ENCODE measurements around the gene CCS. TPM values are rescaled to one million over a fixed set of nuclear protein-coding genes. Genes with fewer than 3 reads are reported as not detected.

Gene CCS
- total and polyA plus RNA-seq, 7 experiments from 2014 or later, result 32.8 to 63.5 (median 42.5) TPM

GRCh38 chr11:66549696-66550095 is 43.3 kb upstream of the CCS start:
- ATAC-seq (no peak), DNase-seq (no peak)
- ChIA-PET POLR2A (no interaction called here), CTCF (no interaction called here)
- H3K9me3 Mint-ChIP-seq, result no peaks in the 10 kb centered on the region
- intact Hi-C loops (cut with micrococcal nuclease), result loop anchor here in 1 of 2 donors (5.0 kb wide), 1 partner anchor 193 kb away; a partner anchor contains a TSS
- peaks cover 3 to 14% (median 6%) of the 10 kb centered on the region in 7 donors for H3K4me1 Mint-ChIP-seq
- no peak overlapping the region for H3K27ac ChIP-seq (ENCODE audit: low read depth, low read length)
- no peak overlapping the region for H3K4me3 Mint-ChIP-seq
- H3K4me1 ChIP-seq (ENCODE audit: control insufficient read depth in 2 of 2, insufficient read depth in 2 of 2, low read length in 2 of 2), result peaks cover 6 to 8% of the 10 kb centered on the region in 2 donors
- H3K4me3 ChIP-seq (ENCODE audit: low read length), result no peak overlapping the region
- no peak overlapping the region for H3K27ac Mint-ChIP-seq
- no peaks in the 10 kb centered on the region for H3K36me3 Mint-ChIP-seq
- peaks cover 0 to 16% (median 0%) of the 10 kb centered on the region in 5 donors for H3K27me3 Mint-ChIP-seq
- no peaks in the 10 kb centered on the region for H3K9me3 ChIP-seq (ENCODE audit: control insufficient read depth in 2 of 3, low read length in 3 of 3)
- peaks cover 0 to 6% (median 0%) of the 10 kb centered on the region in 3 experiments for H3K36me3 ChIP-seq (ENCODE audit: control insufficient read depth in 2 of 3, insufficient read depth in 3 of 3, low read length in 3 of 3)
- no peaks in the 10 kb centered on the region for H3K27me3 ChIP-seq (ENCODE audit: control insufficient read depth in 2 of 2, insufficient read depth in 2 of 2, low read length in 2 of 2)

- no peak for ATAC-seq
- Mint-ChIP-seq H3K4me3 (no peak overlapping the region), H3K4me1 (peaks cover 0 to 5% (median 0%) of the 10 kb centered on the region in 7 donors), H3K27ac (no peak overlapping the region), H3K36me3 (no peaks in the 10 kb centered on the region), H3K9me3 (no peaks in the 10 kb centered on the region), H3K27me3 (peaks cover 0 to 16% (median 0%) of the 10 kb centered on the region in 5 donors)
- POLR2A ChIA-PET, result no interaction called here
- DNase-seq, result no peak
- H3K27ac ChIP-seq (ENCODE audit: low read depth, low read length), result no peak overlapping the region
- H3K4me1 ChIP-seq (ENCODE audit: control insufficient read depth in 2 of 2, insufficient read depth in 2 of 2, low read length in 2 of 2), result peaks cover 0 to 4% of the 10 kb centered on the region in 2 donors
- no peaks in the 10 kb centered on the region for H3K27me3 ChIP-seq (ENCODE audit: control insufficient read depth in 2 of 2, insufficient read depth in 2 of 2, low read length in 2 of 2)
- peaks cover 0 to 3% (median 0%) of the 10 kb centered on the region in 3 experiments for H3K36me3 ChIP-seq (ENCODE audit: control insufficient read depth in 2 of 3, insufficient read depth in 3 of 3, low read length in 3 of 3)
- H3K4me3 ChIP-seq (ENCODE audit: low read length), result no peak overlapping the region
- H3K9me3 ChIP-seq (ENCODE audit: control insufficient read depth in 2 of 3, low read length in 3 of 3), result no peaks in the 10 kb centered on the region
- CTCF ChIA-PET, result no interaction called here
- intact Hi-C loops (cut with micrococcal nuclease), result no loop called here
Measured at GRCh38 chr11:66550887-66551286, 42.1 kb upstream of the CCS start.

DNA sequence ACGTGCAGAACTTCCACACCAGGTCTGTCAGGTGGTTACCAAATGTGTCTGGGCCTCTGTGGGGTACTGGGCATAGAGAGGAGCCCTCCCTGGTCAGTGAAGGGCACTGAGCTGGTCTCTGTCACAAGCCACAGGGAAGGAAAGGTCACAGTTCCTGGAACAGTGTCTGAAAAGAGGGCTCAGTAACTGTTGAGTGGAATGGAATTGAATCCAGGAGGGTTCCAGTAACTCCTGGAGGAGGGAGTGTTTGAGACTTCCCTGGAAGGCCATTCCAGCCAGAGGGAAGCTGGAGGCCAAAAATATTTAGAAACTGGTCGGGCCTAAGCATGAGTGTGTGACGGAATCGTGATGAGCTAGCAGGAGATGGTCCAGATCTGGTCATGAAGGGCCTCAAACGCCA is 38.4 kb upstream of the CCS start:
- peaks cover 0 to 7% (median 7%) of the 10 kb centered on the region in 7 donors for H3K4me1 Mint-ChIP-seq
- no peaks in the 10 kb centered on the region for H3K36me3 Mint-ChIP-seq
- Histone ChIP-seq H3K4me3 (ENCODE audit: low read length) (no peak overlapping the region), H3K4me1 (ENCODE audit: control insufficient read depth in 2 of 2, insufficient read depth in 2 of 2, low read length in 2 of 2) (peaks cover 0 to 6% of the 10 kb centered on the region in 2 donors), H3K27ac (ENCODE audit: low read depth, low read length) (no peak overlapping the region), H3K9me3 (ENCODE audit: control insufficient read depth in 2 of 3, low read length in 3 of 3) (no peaks in the 10 kb centered on the region), H3K27me3 (ENCODE audit: control insufficient read depth in 2 of 2, insufficient read depth in 2 of 2, low read length in 2 of 2) (no peaks in the 10 kb centered on the region), H3K36me3 (ENCODE audit: control insufficient read depth in 2 of 3, insufficient read depth in 3 of 3, low read length in 3 of 3) (no peaks in the 10 kb centered on the region)
- intact Hi-C loops (cut with micrococcal nuclease), result no loop called here
- POLR2A ChIA-PET, result interaction anchor here (0.8 kb wide), 1 partner anchor 9 kb away, joined by 3 read pairs; the partner anchor contains the start of gene ZDHHC24
- H3K27ac Mint-ChIP-seq, result no peak overlapping the region
- CTCF ChIA-PET, result no interaction called here
- no peaks in the 10 kb centered on the region for H3K9me3 Mint-ChIP-seq
- ATAC-seq, result no peak
- H3K4me3 Mint-ChIP-seq, result no peak overlapping the region
- H3K27me3 Mint-ChIP-seq, result peaks cover 0 to 17% (median 5%) of the 10 kb centered on the region in 5 donors
- no peak for DNase-seq

- no peaks in the 10 kb centered on the region for H3K27me3 ChIP-seq (ENCODE audit: control insufficient read depth in 2 of 2, insufficient read depth in 2 of 2, low read length in 2 of 2)
- no peaks in the 10 kb centered on the region for H3K9me3 ChIP-seq (ENCODE audit: control insufficient read depth in 2 of 3, low read length in 3 of 3)
- no peaks in the 10 kb centered on the region for H3K36me3 ChIP-seq (ENCODE audit: control insufficient read depth in 2 of 3, insufficient read depth in 3 of 3, low read length in 3 of 3)
- no peak for ATAC-seq
- ChIA-PET POLR2A (no interaction called here), CTCF (no interaction called here)
- Mint-ChIP-seq H3K4me3 (no peak overlapping the region), H3K4me1 (peaks cover 0 to 7% (median 7%) of the 10 kb centered on the region in 7 donors), H3K27ac (no peak overlapping the region), H3K9me3 (no peaks in the 10 kb centered on the region), H3K27me3 (peaks cover 0 to 17% (median 5%) of the 10 kb centered on the region in 5 donors), H3K36me3 (no peaks in the 10 kb centered on the region)
- H3K4me3 ChIP-seq (ENCODE audit: low read length), result no peak overlapping the region
- DNase-seq, result no peak
- intact Hi-C loops (cut with micrococcal nuclease), result no loop called here
- H3K4me1 ChIP-seq (ENCODE audit: control insufficient read depth in 2 of 2, insufficient read depth in 2 of 2, low read length in 2 of 2), result peaks cover 0 to 6% of the 10 kb centered on the region in 2 donors
- H3K27ac ChIP-seq (ENCODE audit: low read depth, low read length), result no peak overlapping the region
Measured at GRCh38 chr11:66555416-66555815, 37.6 kb upstream of the CCS start.

DNA sequence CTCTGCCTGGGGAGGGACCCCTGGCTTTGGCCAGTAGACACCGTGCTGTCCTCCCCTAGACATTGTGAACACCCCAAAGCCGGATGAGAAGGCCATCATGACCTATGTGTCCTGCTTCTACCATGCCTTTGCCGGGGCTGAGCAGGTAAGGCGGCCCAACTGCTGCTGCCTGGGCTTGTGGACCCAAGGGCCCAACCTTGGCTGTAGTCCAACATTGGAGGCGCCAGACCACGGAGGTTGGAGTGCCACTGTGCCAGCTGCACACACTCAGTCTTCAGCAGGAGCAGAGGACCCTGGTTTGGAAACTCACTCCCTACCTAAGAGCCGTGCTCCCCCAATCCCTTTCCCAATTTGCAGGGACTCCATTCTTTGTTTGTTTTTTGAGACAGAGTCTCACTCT is 36.9 kb upstream of the CCS start:
- H3K27me3 Mint-ChIP-seq, result peaks cover 0 to 17% (median 5%) of the 10 kb centered on the region in 5 donors
- H3K4me1 ChIP-seq (ENCODE audit: control insufficient read depth in 2 of 2, insufficient read depth in 2 of 2, low read length in 2 of 2), result peaks cover 0 to 6% of the 10 kb centered on the region in 2 donors
- no peaks in the 10 kb centered on the region for H3K36me3 Mint-ChIP-seq
- ATAC-seq (no peak), DNase-seq (no peak)
- no peaks in the 10 kb centered on the region for H3K36me3 ChIP-seq (ENCODE audit: control insufficient read depth in 2 of 3, insufficient read depth in 3 of 3, low read length in 3 of 3)
- no peak overlapping the region for H3K4me3 Mint-ChIP-seq
- H3K4me1 Mint-ChIP-seq, result peaks cover 0 to 7% (median 7%) of the 10 kb centered on the region in 7 donors
- H3K4me3 ChIP-seq (ENCODE audit: low read length), result no peak overlapping the region
- no peaks in the 10 kb centered on the region for H3K9me3 ChIP-seq (ENCODE audit: control insufficient read depth in 2 of 3, low read length in 3 of 3)
- CTCF ChIA-PET, result no interaction called here
- no peaks in the 10 kb centered on the region for H3K9me3 Mint-ChIP-seq
- no peak overlapping the region for H3K27ac ChIP-seq (ENCODE audit: low read depth, low read length)
- POLR2A ChIA-PET, result no interaction called here
- H3K27me3 ChIP-seq (ENCODE audit: control insufficient read depth in 2 of 2, insufficient read depth in 2 of 2, low read length in 2 of 2), result no peaks in the 10 kb centered on the region
- intact Hi-C loops (cut with micrococcal nuclease), result no loop called here
- no peak overlapping the region for H3K27ac Mint-ChIP-seq

DNA sequence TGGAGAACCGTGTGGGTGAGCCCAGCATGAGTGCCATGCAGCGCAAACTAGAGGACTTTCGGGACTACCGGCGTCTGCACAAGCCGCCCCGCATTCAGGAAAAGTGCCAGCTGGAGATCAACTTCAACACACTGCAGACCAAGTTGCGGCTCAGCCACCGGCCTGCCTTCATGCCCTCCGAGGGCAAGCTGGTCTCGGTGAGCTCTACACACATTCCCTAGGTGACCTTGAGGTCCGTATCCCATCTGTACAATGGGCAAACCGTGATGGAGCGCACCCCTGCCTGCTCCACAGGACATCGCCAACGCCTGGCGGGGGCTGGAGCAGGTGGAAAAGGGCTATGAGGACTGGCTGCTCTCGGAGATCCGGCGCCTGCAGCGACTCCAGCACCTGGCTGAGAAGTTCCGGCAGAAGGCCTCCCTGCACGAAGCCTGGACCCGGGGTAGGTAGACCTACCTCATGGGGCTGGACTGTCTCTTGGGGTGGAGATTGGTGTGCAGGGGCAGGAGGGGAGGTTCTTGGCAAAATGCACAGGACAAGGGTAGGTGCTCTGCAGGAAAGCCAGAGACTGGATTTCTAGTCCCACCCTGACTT is 35.2 kb upstream of the CCS start:
- no peaks in the 10 kb centered on the region for H3K36me3 ChIP-seq (ENCODE audit: control insufficient read depth in 2 of 3, insufficient read depth in 3 of 3, low read length in 3 of 3)
- intact Hi-C loops (cut with micrococcal nuclease), result no loop called here
- H3K27me3 Mint-ChIP-seq, result peaks cover 0 to 17% (median 5%) of the 10 kb centered on the region in 5 donors
- no peak for ATAC-seq
- H3K27me3 ChIP-seq (ENCODE audit: control insufficient read depth in 2 of 2, insufficient read depth in 2 of 2, low read length in 2 of 2), result no peaks in the 10 kb centered on the region
- H3K9me3 Mint-ChIP-seq, result no peaks in the 10 kb centered on the region
- H3K4me1 Mint-ChIP-seq, result peaks cover 0 to 7% (median 7%) of the 10 kb centered on the region in 7 donors
- CTCF ChIA-PET, result no interaction called here
- POLR2A ChIA-PET, result no interaction called here
- H3K9me3 ChIP-seq (ENCODE audit: control insufficient read depth in 2 of 3, low read length in 3 of 3), result no peaks in the 10 kb centered on the region
- H3K4me1 ChIP-seq (ENCODE audit: control insufficient read depth in 2 of 2, insufficient read depth in 2 of 2, low read length in 2 of 2), result peaks cover 0 to 6% of the 10 kb centered on the region in 2 donors
- no peak for DNase-seq
- no peaks in the 10 kb centered on the region for H3K36me3 Mint-ChIP-seq
- H3K27ac ChIP-seq (ENCODE audit: low read depth, low read length), result no peak overlapping the region
- H3K27ac Mint-ChIP-seq, result no peak overlapping the region
- no peak overlapping the region for H3K4me3 Mint-ChIP-seq
- no peak overlapping the region for H3K4me3 ChIP-seq (ENCODE audit: low read length)

Measured in naive thymus-derived CD4-positive, alpha-beta T cell (primary cell).